NAMALWA (cell line): ENCODE measurements around the gene DCTN1.
A peak's percentile ranks its signal among the peaks of the same experiment; 100 is the strongest.
"Not testable (repeated sequence)": the region's sequence is repeated elsewhere in the genome, so short reads cannot be mapped to it uniquely, and the experiment has no call there.

Source experiments
- DNase-seq: peaks from one replicate; pipeline ENCODE4 v3.0.0-alpha.2; 2015; ENCODE audit warnings: low spot score

The DCTN1 gene

GRCh38 chr2:74369976-74370375, 10.1 kb downstream of the DCTN1 start:
- no peak for DNase-seq

- DNase-seq = no peak
These were observed 11.6 kb downstream of the DCTN1 start for GRCh38 chr2:74368499-74368898.

- DNase-seq = no peak
These were observed 12.3 kb downstream of the DCTN1 start for GRCh38 chr2:74367789-74368188.

DNA sequence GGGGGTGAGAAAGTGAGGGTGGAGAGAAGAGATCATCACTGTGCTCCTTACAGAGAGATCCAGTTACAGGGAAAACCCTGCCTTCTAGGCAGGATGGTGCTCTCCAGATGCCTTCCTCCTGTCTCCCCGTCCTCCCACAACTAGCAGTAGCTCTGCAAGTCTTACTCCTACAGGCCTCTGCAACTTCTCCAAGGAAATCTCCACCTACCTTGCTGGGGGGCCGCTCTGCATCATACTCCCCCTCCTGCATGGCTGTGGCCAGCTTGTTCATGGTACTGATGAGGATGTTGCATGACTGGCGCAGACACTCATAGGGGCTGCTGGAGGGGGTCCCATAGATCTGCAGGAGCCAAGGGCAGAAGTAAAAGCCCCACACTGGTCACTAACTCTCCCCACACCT, 14.1 kb downstream of the DCTN1 start:
- DNase-seq = no peak

- no peak for DNase-seq
These were observed 15.3 kb downstream of the DCTN1 start for GRCh38 chr2:74364533-74365505.

- no peak for DNase-seq
These were observed 18.8 kb downstream of the DCTN1 start for GRCh38 chr2:74361327-74361726.

DNA sequence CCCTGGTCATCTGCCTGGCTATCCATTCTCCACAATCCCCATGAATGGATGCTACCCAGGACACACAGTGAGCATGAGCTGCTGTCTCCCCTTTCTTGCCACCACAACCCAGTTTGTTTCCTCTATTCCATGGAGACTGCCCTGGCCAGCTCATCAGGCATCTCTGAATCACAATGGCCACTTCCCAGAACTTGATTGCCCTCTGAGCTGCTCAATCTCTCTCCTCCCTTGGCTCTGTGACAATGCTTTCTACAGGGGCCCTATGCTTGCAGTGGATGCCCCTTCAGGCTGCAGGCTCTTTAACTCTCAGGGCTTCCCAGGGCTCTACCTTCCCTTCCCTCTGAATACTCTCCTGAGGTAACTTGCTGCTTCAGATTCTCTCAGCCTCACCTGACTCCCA, 22.5 kb downstream of the DCTN1 start:
- no peak for DNase-seq

DNA sequence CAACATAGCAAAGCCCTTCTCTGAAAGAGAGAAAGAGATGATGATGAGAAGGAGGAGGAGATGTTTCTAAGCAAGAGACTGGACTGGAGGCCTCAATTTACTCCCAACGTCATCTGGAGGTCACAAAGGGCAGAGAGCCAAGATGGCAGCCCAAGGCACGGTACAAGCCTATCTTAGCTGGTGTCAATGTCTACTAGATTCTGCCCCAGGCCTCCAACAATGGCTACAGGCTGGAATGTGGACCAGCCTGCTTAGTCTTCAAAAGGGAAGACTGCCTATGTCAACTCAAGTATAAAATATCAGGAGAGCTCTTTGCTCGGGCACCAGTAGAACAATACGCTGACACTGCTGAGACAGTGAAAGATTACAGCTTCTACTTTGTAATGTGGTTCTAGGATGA, 30.2 kb downstream of the DCTN1 start:
- no peak for DNase-seq

GRCh38 chr2:74347742-74348141, 32.4 kb downstream of the DCTN1 start:
- DNase-seq = no peak

GRCh38 chr2:74347303-74347702, 32.8 kb downstream of the DCTN1 start:
- no peak for DNase-seq

DNA sequence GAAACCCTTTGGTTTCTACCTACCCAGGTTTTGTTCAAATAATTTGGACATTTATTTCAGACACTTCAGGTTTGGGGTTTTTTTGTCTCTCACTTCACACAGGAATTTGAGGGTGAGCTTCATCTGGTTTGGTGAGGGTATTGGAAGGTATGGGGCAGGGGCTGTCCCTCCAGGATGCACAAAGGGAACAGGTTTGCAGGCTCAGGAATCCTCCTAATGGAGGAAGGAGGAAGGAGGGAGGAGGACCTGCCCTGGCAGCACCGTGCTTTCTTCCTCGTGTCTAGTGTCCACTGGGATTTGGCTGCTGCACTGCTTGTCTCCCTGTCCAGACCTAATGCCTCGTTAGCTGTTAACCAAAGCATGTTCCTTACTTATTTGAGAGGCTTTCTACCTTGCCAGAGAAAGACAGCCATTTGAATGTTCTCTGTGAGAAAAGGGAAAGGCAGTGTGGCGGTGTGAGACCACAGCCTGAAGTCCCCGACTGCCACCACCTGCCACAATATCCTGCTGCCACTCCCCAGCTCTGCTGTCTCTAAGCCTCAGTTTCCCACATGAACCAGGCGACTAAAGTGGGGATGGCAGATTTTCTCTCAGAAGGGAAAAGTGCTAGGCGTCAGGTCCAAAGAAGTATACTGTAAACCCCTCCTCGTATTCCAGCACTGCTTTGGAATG, 34.7 kb downstream of the DCTN1 start:
- no peak for DNase-seq

GRCh38 chr2:74343316-74343715, 36.8 kb downstream of the DCTN1 start, which contains the start of gene SLC4A5:
Gene SLC4A5, minus strand, starts transcription at chr2:74343416. Its CDS starts 28,393 bp downstream, at chr2:74315023.
- no peak for DNase-seq

- not testable (repeated sequence) for DNase-seq
These were observed 43.9 kb downstream of the DCTN1 start for GRCh38 chr2:74336227-74336626.

GRCh38 chr2:74334931-74335333, 45.2 kb downstream of the DCTN1 start:
- DNase-seq = peak; percentile 76

DNA sequence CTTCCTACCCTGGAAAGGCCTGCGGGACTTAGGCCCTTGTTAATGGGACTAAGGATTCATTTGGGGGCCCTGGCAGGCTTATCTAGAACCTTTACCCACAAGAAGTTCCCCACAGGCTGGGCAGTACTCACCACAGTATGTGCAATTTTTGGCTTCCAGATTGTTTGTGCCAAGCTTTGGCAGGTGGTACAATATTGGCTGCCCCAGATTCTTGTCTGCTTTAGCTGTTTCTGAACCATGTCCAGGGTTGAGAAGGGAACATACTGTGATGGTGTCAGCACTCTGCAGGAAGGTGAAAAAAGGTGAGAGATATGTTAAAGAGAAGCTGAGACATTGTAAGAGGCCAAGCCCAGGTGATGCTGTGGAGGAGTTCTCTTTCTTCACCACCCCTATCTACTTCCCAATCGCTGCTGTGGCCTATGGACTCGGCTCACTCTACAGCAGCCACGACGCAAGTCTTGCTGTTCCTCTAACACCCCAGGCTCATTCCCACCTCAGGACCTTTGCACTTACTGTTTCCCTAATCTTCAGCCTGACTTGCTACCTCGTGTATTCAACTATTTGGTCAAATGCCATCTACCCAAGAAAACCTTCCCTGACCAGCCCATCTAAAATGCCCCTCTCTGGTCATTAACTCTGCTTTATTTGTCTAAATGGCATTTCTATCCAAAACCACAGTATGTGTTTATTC, 46.1 kb downstream of the DCTN1 start:
- no peak for DNase-seq

GRCh38 chr2:74333175-74333574, 46.9 kb downstream of the DCTN1 start:
- peak; percentile 35 for DNase-seq

DNA sequence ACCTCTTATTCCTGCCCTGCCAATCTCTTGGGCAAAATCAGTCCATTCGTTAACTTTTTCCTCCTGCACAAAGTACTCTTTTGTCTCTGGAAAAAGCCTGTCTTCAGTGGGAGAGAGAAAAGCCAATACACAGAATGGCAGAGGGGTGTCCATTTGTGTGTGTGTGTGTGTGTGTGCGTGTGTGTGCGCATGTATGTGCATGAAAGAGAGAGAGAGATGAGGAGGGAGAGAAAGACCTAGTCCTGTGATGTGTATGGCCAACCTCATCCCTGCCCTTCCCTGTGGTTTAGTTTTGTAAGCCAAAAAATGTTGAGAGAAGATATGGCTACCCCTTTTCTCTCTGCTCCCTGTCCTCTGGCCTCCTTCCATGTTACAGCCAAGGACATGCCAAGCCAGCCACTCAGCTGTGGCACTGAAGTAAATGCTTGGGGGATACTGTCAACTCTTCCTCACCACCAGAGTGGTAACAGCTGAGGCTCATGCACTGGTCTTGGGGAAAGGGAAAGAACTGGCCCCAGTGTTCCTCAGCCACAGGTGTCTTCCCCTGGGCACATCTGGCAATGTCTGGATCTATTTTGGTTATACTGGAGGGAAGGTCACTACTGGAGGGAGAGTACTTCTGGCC, 47.4 kb downstream of the DCTN1 start:
- DNase-seq = no peak

GRCh38 chr2:74328573-74328972, 51.5 kb downstream of the DCTN1 start:
- no peak for DNase-seq

GRCh38 chr2:74328074-74328473, 52.0 kb downstream of the DCTN1 start:
- no peak for DNase-seq

GRCh38 chr2:74327627-74328026, 52.5 kb downstream of the DCTN1 start:
- no peak for DNase-seq

DNA sequence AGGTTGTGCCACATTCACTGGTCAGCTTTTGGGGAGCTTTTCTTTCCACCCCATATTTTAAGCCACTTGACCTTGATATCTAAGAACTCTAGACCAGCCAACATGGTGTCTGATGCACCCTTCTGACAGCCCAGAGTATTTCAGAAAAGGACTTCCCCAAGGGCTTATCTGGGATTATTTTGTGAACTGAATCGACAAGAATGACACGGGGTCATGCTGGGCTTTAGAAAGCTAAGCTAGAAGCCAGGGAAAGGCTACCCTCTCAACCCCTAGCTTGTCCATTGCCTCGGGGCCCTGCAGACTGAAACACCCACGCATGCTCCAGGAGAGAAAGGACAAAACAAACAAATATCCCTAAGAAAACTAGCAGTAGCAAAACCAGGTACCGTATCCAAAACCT, 52.9 kb downstream of the DCTN1 start:
- DNase-seq = no peak

- DNase-seq = no peak
These were observed 54.3 kb downstream of the DCTN1 start for GRCh38 chr2:74325815-74326214.
